T47D (cell line): ENCODE results near the gene C14orf180.

ENCODE experiments used
- DNase-seq, 2 experiments: peaks; one replicate each; pipeline versions ENCODE4 v3.0.0 to v3.0.0-alpha.2; 2011 to 2012; ENCODE audit warnings: low read depth in 1 of 2, low spot score in 1 of 2
- JUND ChIP-seq: IDR thresholded peaks from 2 replicates; pipeline ENCODE4 v1.6.1; 2012; ENCODE audit warnings: low read depth
- in situ Hi-C: cut with HindIII; loops from 2 replicates; pipeline ENCODE4 v1.10.0; 2016; ENCODE audit warnings: low sequenced_read_pairs, low pct_unique_long_range_greater_than_20kb

Gene C14orf180

DNA sequence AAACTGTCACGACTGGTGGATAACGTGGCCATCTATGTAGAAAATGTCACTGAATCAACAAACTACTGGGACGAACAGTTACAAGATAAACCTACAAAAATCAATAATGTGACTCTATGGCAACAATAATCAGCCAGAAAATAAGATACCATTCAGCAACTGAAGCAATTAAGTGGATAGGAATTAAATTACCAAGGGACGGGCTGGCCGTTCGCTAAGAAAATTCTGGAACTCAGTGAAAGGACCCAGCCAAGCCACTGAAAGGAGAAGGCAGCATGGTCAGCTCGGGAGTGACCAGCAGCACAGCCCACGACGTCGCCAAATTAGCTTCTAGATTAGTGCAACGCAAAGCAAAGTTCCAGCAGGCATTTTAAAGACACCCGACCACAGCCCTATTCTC, 58.6 kb downstream of the C14orf180 start:
- no peak for TF ChIP-seq JUND
- no peak for DNase-seq
- in situ Hi-C loops, result no loop called here

DNA sequence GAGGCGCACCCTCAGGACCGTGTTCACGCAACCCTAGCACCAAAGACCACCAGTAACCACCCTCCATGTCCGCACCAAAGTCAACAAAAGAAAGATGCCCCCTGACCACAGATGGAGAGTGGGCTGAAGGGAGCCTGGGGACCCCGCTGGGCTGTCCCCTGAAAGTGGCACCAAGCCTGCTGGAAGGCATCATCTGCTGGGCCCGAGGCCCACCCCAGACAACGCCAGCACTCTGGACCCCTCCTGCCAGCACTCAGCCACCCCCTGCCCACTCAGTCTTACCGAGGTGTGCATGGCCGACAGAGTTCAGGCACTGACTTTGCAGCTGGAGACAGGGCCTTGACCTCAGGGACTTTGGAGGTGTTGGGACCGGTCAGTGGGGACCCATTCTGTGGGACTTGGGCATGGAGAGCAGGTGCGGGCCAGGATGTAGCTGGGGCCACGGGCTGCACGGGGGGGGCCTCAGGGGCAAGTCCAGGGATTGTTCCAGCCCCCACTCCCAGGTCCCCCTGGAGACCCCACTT, 59.4 kb downstream of the C14orf180 start:
- no peak for DNase-seq
- in situ Hi-C loops, result no loop called here
- TF ChIP-seq JUND, result no peak

DNA sequence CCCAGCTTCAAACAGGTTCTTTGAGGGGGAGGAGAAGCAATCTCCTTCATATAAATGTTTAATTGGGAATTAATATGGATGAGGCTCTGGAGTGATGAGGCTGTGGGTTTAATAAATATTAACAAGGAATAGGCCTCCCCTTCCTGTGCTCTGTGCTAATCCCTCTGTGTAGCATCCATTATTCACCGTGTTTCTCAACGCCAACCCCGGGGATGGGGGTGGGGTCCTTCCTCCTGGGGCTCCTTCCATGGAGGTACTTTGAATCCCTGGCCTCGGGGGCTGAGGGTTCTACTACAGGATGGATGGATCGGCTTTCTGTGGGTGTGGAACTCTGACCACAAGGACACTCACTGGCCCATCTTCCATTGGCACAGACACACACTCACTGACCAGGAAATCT, 59.9 kb downstream of the C14orf180 start:
- in situ Hi-C loops, result no loop called here
- no peak for TF ChIP-seq JUND
- DNase-seq, result no peak
